Measurements from ENCODE around the gene SORCS2. TPM values are rescaled to one million over a fixed set of nuclear protein-coding genes. Genes with fewer than 3 reads are reported as not detected.

The SORCS2 gene
- total RNA-seq, 1 donor from 2014 or later = 13.4 TPM

DNA sequence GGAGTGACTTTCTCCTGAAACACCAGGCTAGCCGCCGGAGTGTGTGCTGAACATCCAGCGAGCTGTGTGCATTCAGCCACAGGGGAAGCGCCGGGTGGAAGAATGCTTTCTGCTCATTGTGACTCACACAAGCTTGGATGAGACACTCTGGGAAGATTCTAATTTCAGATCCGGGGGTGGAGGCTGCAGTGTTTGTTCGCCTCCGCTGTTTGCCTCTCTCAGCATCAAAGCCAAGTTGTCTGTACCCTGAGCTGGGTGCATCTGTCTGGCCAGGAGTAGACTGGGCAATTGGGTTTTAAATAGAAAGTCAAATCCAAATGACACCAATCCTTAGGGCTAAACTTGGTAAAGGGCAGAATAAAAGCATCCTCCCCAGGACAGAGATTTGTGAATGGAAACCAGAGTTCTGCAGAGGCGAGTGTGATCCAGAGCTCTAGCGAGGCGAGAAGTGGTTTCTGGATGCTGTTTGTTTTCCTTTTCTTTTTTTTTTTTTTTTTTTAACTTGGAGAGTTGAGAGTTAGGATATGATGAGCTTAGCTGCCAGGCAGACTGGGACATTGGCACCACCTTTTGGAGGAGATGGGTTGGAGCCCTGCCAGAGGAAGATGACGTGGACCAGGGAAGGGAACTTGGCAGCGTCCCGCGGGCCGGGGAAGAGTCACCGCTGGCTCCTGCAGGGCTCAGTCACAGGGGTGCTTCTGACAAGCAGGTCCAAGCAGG lies 438.4 kb downstream of the SORCS2 start:
- no peaks in the 10 kb centered on the region for H3K36me3 Mint-ChIP-seq
- no peak overlapping the region for H3K4me3 Mint-ChIP-seq
- no peak for DNase-seq (ENCODE audit: extremely low spot score, unreplicated experiment)
- peaks cover 13% of the 10 kb centered on the region for H3K27me3 Mint-ChIP-seq
- no peak overlapping the region for H3K27ac Mint-ChIP-seq
- no peaks in the 10 kb centered on the region for H3K9me3 Mint-ChIP-seq
- H3K4me1 Mint-ChIP-seq (ENCODE audit: unreplicated experiment) = peaks cover 12% of the 10 kb centered on the region
- TF ChIP-seq CTCF (conservative IDR thresholded peaks at IDR 0.05) = no peak

- Mint-ChIP-seq H3K4me3 (no peak overlapping the region), H3K36me3 (no peaks in the 10 kb centered on the region), H3K9me3 (no peaks in the 10 kb centered on the region), H3K27ac (no peak overlapping the region), H3K4me1 (ENCODE audit: unreplicated experiment) (peaks cover 12% of the 10 kb centered on the region), H3K27me3 (peaks cover 13% of the 10 kb centered on the region)
- no peak for TF ChIP-seq CTCF (conservative IDR thresholded peaks at IDR 0.05)
- no peak for DNase-seq (ENCODE audit: extremely low spot score, unreplicated experiment)
Measured at GRCh38 chr4:7631288-7632014, 439.1 kb downstream of the SORCS2 start.

- TF ChIP-seq CTCF (conservative IDR thresholded peaks at IDR 0.05) = no peak
- H3K9me3 Mint-ChIP-seq = no peaks in the 10 kb centered on the region
- H3K27me3 Mint-ChIP-seq = peaks cover 13% of the 10 kb centered on the region
- peaks cover 12% of the 10 kb centered on the region for H3K4me1 Mint-ChIP-seq (ENCODE audit: unreplicated experiment)
- DNase-seq (ENCODE audit: extremely low spot score, unreplicated experiment) = no peak
- no peaks in the 10 kb centered on the region for H3K36me3 Mint-ChIP-seq
- no peak overlapping the region for H3K27ac Mint-ChIP-seq
- no peak overlapping the region for H3K4me3 Mint-ChIP-seq
Measured at GRCh38 chr4:7632341-7632740, 440.0 kb downstream of the SORCS2 start.

DNA sequence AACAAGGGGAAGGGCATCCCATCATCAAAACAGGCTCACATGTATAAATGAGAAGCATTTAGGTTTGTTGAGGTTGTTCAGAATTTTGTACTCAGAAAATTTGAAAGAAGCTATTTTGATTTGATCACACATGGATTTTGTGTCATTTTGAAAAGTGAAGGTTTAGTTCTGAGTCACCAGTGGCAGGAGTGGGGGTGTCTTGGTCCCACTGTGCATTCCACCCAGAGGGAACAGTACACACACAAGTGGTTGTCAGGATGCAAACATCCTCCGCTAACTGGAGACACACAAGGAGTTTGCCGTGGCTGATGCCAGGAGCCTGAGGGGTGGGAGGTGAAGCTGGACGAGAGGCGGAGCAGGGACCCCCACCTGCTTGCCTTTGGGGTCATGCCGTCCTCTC lies 440.6 kb downstream of the SORCS2 start:
- no peaks in the 10 kb centered on the region for H3K9me3 Mint-ChIP-seq
- H3K27me3 Mint-ChIP-seq = peaks cover 13% of the 10 kb centered on the region
- no peak for TF ChIP-seq CTCF (conservative IDR thresholded peaks at IDR 0.05)
- no peaks in the 10 kb centered on the region for H3K36me3 Mint-ChIP-seq
- no peak overlapping the region for H3K27ac Mint-ChIP-seq
- no peak overlapping the region for H3K4me3 Mint-ChIP-seq
- no peak for DNase-seq (ENCODE audit: extremely low spot score, unreplicated experiment)
- H3K4me1 Mint-ChIP-seq (ENCODE audit: unreplicated experiment) = peaks cover 12% of the 10 kb centered on the region

DNA sequence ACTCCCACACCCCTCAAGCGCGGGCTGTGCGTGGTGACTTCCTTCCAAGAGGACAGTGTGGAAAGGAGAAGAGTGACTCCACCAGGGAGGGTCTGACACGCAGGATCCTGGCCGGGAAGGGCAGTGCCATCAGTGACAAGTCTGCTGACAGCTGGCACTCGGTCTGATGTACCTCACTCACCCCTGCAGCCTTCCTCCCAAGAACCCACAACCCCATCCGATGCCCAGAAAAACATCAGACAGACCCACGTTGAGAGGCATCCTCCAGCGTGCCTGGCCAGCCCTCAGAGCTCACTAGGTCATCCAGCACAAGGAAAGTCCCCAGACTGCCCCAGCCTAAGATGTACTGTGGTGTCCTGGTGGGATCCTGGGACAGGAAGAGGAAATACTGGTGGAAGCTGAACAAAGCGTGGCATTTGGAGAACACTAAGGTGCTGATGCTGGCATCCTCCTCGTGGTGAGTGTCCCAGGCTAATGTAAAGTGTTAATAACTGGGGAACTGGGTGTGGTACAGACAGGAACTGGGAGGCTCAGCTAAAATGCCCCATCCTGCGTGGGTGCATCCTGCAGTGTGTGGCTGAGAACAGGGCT lies 442.4 kb downstream of the SORCS2 start:
- no peaks in the 10 kb centered on the region for H3K36me3 Mint-ChIP-seq
- peaks cover 12% of the 10 kb centered on the region for H3K4me1 Mint-ChIP-seq (ENCODE audit: unreplicated experiment)
- DNase-seq (ENCODE audit: extremely low spot score, unreplicated experiment) = no peak
- no peak overlapping the region for H3K27ac Mint-ChIP-seq
- TF ChIP-seq CTCF (conservative IDR thresholded peaks at IDR 0.05) = no peak
- H3K27me3 Mint-ChIP-seq = peaks cover 13% of the 10 kb centered on the region
- no peaks in the 10 kb centered on the region for H3K9me3 Mint-ChIP-seq
- H3K4me3 Mint-ChIP-seq = no peak overlapping the region
